AG04450 (cell line): ENCODE results near the gene EPHB2. TPM values are rescaled to one million over a fixed set of nuclear protein-coding genes. Genes with fewer than 3 reads are reported as not detected.
A peak's percentile ranks its signal among the peaks of the same experiment; 100 is the strongest.

Experiments
- CTCF ChIA-PET: fragments of 300-600, 350-600 bp; formaldehyde crosslinking; extraction: SDS; loops from one replicate; lab custom pipeline; 2022; ENCODE audit warnings: antibody characterized with exemption, inconsistent platforms; lab: Charles Lee
- POLR2A ChIA-PET: fragments of 350-600 bp; formaldehyde crosslinking; extraction: SDS; loops from one replicate; lab custom pipeline; 2021; ENCODE audit warnings: antibody characterized with exemption, inconsistent platforms; lab: Yijun Ruan, JAX
- DNase-seq: peaks from one replicate; pipeline ENCODE4 v3.0.0-alpha.2; 2011; ENCODE audit warnings: low read depth, low spot score
- H3K27ac ChIP-seq: one replicate; pipeline ENCODE4 v1.5.1; 2012; ENCODE audit warnings: low read depth, low read length, control low read depth
- H3K27me3 ChIP-seq: one replicate; pipeline ENCODE4 v1.6.0; 2012; ENCODE audit warnings: low read length; ENCODE audit not compliant: control insufficient read depth, insufficient read depth
- H3K4me3 ChIP-seq: 2 replicates; pipeline ENCODE4 v1.5.1; 2011; ENCODE audit warnings: mild to moderate bottlenecking, low read depth, low read length, control low read depth
- H3K9me3 ChIP-seq: 2 replicates; pipeline ENCODE4 v1.5.1; 2012; ENCODE audit warnings: low read length; ENCODE audit not compliant: control insufficient read depth, insufficient read depth
- polyA minus RNA-seq: library from RNA; depleted of rRNA, polyadenylated mRNA; stranded (reverse); fragments of >200 nt; gene quantifications from 2 replicates; pipeline ENCODE4 v1.2.3, GENCODE V29; 2011; rRNA and poly(A)+ RNA removed
- polyA plus RNA-seq: library from polyadenylated mRNA; depleted of rRNA; stranded (reverse); fragments of >200 nt; gene quantifications from 2 replicates; pipeline ENCODE4 v1.2.3, GENCODE V29; 2011; rRNA removed
- TF ChIP-seq, protein P1 (sequence below): IDR thresholded peaks from 2 replicates; pipeline ENCODE4 v1.5.1; 2011; ENCODE audit warnings: low read depth, low read length, control low read depth, inconsistent platforms

EPHB2 gene
- polyA plus RNA-seq = 30.9 and 41.7 TPM in 2 replicates
- polyA minus RNA-seq = 90.5 and 127 TPM in 2 replicates

- H3K9me3 ChIP-seq = no peaks in the 10 kb centered on the region; the same call in 1 of the 2 replicates
- TF ChIP-seq, protein P1, sequence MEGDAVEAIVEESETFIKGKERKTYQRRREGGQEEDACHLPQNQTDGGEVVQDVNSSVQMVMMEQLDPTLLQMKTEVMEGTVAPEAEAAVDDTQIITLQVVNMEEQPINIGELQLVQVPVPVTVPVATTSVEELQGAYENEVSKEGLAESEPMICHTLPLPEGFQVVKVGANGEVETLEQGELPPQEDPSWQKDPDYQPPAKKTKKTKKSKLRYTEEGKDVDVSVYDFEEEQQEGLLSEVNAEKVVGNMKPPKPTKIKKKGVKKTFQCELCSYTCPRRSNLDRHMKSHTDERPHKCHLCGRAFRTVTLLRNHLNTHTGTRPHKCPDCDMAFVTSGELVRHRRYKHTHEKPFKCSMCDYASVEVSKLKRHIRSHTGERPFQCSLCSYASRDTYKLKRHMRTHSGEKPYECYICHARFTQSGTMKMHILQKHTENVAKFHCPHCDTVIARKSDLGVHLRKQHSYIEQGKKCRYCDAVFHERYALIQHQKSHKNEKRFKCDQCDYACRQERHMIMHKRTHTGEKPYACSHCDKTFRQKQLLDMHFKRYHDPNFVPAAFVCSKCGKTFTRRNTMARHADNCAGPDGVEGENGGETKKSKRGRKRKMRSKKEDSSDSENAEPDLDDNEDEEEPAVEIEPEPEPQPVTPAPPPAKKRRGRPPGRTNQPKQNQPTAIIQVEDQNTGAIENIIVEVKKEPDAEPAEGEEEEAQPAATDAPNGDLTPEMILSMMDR = no peak
- no peak within 1 kb of the TSS for H3K27ac ChIP-seq
- peak within 1 kb of the TSS; percentile 69 for H3K4me3 ChIP-seq
- H3K27me3 ChIP-seq = no peaks in the 10 kb centered on the region
- no peak for DNase-seq
- POLR2A ChIA-PET = no interaction called here
- CTCF ChIA-PET = no interaction called here
Observed at GRCh38 chr1:22710701-22711049, at the start of gene EPHB2. Gene EPHB2 (plus strand): TSS chr1:22710839. CDS start chr1:22710983, 144 bp downstream.

DNA sequence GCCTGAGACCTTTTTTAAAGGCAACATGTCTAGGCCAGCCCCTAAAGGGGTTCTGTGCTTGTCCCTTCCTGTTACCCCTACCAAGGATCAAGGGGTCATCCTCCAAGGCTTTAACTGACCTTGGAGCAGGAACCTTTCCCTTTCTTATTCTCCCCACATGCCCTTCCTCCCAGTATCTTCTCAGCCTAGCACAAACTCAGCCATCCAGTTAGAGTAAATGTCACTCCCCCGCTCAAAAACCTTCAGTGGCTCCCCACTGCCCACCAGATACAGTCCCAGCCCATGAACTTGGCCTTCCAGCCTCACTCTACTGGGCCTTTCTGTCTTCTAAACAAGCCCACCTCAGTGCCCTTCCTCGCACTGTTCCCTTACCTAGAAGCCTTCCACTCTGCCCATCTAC is 48.8 kb upstream of the EPHB2 start:
- Histone ChIP-seq H3K9me3 (no peaks in the 10 kb centered on the region), H3K4me3 (no peak overlapping the region), H3K27me3 (peaks cover 38% of the 10 kb centered on the region), H3K27ac (no peak overlapping the region)
- TF ChIP-seq, protein P1 = no peak
- ChIA-PET POLR2A (no interaction called here), CTCF (interaction anchor here (0.6 kb wide), 1 partner anchor 269 kb away, joined by 6 read pairs; no protein-coding TSS in a partner anchor)
- DNase-seq = no peak

- ChIA-PET POLR2A (no interaction called here), CTCF (interaction anchor here (0.6 to 1.2 kb wide), 3 partner anchors 268 to 358 kb away, joined by 3 to 6 read pairs (median 5); no protein-coding TSS in a partner anchor)
- no peaks in the 10 kb centered on the region for H3K9me3 ChIP-seq
- H3K27ac ChIP-seq = no peak overlapping the region
- peaks cover 41% of the 10 kb centered on the region for H3K27me3 ChIP-seq
- TF ChIP-seq, protein P1 = no peak
- no peak for DNase-seq
- no peak overlapping the region for H3K4me3 ChIP-seq
Observed at GRCh38 chr1:22662318-22662717, 48.3 kb upstream of the EPHB2 start.

DNA sequence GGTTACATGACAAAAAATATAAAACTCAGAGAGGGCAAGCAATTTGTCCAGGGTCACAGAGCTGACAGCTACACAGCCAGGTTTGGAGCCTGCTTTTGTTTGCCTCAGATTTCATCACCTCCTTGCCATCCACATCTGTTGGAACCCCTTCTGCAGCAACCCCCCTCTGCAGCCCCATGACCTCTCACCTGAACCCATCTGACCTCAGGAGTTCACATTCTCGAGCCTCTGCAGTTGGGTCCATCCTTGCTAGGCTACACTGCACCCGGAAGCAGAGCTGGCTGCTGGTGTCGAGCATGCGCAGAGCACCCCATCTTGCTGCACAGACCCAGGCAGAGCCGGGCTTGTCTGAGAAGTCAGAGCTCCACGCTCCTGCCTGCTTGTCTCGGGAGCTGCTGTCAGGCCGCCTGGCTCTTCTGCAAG is 47.6 kb upstream of the EPHB2 start:
- no peak for DNase-seq
- no peak overlapping the region for H3K4me3 ChIP-seq
- POLR2A ChIA-PET = no interaction called here
- TF ChIP-seq, protein P1 = no peak
- no peak overlapping the region for H3K27ac ChIP-seq
- peaks cover 41% of the 10 kb centered on the region for H3K27me3 ChIP-seq
- no peaks in the 10 kb centered on the region for H3K9me3 ChIP-seq
- CTCF ChIA-PET = interaction anchor here (0.6 to 1.4 kb wide), 4 partner anchors 42 to 357 kb away, joined by 3 to 6 read pairs (median 4); no protein-coding TSS in a partner anchor

GRCh38 chr1:22665752-22666151 is 44.9 kb upstream of the EPHB2 start:
- TF ChIP-seq, protein P1 = peak; percentile 64
- H3K9me3 ChIP-seq = no peaks in the 10 kb centered on the region
- H3K4me3 ChIP-seq = no peak overlapping the region
- H3K27me3 ChIP-seq = peaks cover 38% of the 10 kb centered on the region
- H3K27ac ChIP-seq = no peak overlapping the region
- CTCF ChIA-PET = interaction anchor here (0.8 to 1.2 kb wide), 3 partner anchors 263 to 298 kb away, joined by 3 to 4 read pairs (median 3); no protein-coding TSS in a partner anchor
- DNase-seq = no peak
- POLR2A ChIA-PET = no interaction called here
